Stimulated activated CD8-positive, alpha-beta memory T cell treated with anti-CD3 and anti-CD28 coated beads, Interleukin-12 subunit alpha, Interleukin-12 subunit beta, amount 100 ng/mL, for 1 hour (primary cell): ENCODE results near the gene RBM20.

Experiments
- DNase-seq: peaks from one replicate; pipeline ENCODE4 v3.0.0-alpha.2; 2020; ENCODE audit warnings: low read depth

RBM20 gene

GRCh38 chr10:110788620-110789385 is 144.7 kb downstream of the RBM20 start:
- no peak for DNase-seq

DNA sequence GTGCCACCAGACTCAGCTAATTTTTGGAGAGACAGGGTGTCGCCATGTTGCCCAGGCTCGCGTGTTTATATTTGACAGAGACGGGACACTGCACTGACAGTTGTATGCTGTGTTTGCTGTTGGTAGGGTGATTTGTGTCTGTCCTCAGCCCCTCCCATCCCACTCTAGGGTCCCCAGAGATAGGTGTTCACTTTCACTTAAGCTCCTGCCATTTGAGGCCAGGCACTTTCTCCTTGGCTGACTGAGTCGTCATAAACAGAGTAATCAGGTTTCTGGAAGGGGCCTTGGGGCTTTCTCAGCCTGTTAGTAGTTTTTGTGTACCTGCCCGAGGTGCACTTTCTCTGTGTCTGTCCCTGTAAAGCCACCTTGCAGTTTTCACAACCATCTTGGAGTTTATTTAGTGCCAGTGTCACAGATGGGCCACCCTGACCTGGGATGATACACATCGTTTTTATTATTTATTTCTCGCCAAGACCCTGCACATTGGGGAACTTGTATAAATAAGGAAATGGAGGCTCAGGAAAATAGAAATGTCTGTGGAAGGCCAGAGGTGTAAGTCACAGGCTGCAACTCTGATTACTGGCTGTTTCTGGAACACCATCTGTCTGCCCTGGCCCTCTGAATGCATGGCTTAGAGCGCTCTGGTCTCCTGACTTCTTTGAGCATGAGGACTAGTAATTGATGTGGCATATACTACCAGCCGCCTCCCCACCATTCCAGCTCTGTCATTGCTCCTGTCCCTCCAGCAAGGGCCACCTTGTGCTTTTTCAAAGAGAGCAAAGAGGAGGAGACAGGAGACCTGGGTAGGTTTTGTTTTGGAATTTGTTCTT is 145.7 kb downstream of the RBM20 start:
- no peak for DNase-seq

DNA sequence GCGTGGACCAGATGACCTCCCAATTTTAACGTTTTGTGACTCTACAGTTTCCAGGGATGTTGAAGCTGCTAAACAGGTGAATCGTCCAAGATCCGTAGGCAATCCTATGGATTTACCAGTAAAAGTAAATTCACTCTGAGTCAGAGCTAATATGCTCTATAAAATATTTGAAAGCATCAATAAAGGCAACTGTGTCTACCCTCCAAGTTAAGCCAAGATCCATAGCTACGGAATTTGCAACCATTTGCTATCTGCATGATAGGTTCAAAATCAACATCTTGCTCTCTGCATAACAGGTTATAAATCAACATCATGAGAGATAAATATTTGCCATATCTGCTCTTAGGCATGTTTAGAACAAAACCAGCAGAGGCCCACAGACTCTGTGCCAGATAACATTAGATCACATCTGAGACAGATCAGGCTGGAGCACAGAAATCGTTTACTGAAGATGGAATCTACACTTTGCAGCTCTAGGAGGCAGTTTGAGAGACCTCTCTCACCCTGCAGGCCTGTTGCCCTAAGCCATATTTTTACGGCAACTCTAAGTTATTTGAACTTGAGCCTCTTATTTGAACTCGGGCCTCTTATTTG is 146.9 kb downstream of the RBM20 start:
- no peak for DNase-seq

GRCh38 chr10:110791541-110792073 is 147.5 kb downstream of the RBM20 start:
- DNase-seq: no peak

GRCh38 chr10:110792476-110793125 is 148.5 kb downstream of the RBM20 start:
- DNase-seq: no peak

DNA sequence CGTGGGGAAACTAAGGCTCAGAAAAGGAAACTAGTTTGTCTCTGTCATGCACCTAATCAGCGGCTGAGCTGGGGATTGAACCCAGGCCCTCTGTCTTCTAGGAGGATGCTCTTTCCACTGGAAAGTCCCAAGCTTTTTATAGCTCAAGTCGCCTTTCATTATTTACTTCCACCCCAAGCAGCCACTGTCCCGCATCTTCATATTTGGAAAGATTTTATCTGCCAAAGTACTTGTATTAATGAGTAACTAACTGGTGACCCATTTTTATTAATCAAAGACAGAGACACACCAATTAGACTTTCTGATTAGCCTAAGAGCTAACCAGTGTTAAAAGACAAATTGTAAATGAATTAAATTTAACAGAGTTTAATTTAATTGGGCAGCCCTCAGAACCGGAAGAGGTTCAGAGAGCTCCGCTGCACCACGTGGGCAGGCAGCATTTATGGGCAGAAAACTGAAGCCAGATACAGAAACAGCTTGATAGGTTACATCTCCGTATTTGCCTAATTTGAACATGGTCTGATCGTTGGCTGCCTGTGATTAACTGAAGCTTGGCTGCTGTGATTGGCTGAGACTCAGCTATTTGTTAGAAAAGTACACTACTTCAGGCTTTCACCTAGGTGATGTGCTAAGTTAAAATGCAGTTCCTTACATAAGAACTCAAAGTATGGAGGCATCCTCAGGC is 149.1 kb downstream of the RBM20 start:
- DNase-seq: no peak

DNA sequence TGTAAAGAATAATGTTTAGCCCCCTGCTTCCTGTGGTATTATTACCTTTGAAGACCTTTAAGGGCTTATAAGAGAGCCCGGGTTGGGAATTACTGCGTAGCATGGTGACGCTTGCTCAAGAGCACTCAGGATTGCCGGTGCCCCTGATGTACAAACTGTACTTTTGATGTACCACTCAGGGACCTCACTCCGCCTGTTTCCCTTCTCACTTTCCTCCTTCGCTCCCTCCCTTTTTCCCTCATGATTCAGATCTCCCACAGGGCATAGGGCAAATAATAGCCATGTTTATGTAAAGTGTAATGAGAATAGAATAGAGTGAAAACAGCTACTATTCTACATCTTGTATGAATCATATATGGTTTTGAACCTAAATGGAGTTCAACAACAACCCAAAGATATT is 149.8 kb downstream of the RBM20 start:
- DNase-seq: no peak

DNA sequence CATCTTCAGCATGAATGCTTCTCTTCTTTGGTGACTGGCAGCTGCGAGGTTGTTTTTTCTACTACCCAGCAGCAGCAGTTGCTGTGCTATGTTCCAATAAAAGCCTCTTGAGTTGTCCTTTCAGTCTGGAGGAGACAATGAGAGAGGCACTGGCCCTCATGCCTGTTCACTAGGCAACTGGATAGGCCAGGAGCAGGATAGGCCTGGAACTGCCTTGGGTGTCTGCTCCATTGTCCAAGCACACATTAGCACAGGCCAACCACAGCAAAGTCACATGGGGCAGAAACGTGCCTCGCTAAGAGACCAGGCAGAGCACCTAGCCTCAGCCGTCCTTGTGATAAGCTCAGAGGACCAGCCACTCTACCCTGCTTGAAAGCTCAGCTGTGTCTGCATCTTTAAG is 150.7 kb downstream of the RBM20 start:
- no peak for DNase-seq

DNA sequence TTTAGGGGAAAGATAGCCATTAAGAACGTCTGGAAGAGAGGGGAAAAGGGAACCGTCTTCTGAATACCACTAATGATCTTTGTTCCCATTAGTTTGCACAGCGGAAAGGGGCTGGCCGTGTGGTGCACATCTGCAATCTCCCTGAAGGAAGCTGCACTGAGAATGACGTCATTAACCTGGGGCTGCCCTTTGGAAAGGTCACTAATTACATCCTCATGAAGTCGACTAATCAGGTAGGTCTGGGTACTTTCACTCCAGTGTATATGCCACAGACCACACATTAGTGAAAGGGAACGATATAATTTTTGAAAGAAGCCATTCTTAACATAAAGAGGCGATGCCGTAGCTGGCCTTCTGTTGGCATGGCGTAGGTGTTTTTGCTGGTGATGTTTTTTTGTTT is 153.3 kb downstream of the RBM20 start:
- no peak for DNase-seq

GRCh38 chr10:110798340-110798739 is 154.2 kb downstream of the RBM20 start:
- DNase-seq: no peak

DNA sequence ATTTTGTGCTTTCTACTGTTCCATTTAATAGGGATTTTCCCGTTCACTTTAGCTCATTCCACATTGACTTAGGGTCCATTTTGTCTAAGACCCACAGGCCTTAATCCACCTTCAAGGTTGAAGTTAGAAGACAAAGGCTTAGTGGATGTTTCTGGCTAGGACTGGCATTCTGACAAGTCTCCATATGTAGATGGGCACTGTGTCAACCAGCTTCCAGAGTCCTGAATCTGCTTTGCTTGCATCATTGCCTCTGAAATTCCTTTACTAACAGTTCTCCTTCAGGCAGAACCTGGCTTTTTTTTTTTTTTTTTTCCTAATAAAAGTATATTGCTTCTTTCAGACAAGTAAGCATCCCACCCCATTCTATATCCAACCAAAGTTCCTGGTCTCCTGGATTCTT is 158.0 kb downstream of the RBM20 start:
- DNase-seq: no peak

DNA sequence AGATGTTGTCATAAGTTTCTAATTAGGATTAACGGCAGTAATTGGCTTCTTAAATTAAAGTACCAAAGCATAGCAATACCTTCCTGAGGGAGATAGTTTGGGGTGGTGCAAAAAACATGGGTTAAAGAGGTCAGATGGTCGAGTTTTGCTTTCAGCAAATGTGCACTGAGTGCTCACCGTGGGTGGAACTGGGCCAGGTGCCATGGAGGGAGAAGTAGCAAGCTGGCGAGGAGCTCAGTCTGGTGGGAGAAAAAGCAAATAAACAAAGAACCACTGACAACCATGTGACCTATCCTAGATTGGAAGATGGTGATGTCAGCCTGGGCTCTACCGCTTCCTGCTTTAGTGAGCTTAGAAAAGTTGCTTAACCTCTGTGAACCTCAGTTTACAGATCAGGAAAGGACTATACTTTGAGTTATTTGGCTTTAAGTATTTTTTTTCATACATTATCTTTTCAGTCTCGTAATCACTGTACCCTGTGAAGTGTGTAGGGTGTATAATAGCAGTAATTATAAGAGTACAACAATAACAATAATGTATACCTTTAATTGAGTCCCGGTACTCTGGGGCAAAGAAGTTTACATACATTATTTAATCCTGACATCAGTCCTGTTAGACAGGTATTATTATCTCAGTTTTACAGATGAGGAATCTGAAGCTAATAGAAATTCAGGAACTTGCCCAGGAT is 158.6 kb downstream of the RBM20 start:
- DNase-seq: peak; percentile 5

DNA sequence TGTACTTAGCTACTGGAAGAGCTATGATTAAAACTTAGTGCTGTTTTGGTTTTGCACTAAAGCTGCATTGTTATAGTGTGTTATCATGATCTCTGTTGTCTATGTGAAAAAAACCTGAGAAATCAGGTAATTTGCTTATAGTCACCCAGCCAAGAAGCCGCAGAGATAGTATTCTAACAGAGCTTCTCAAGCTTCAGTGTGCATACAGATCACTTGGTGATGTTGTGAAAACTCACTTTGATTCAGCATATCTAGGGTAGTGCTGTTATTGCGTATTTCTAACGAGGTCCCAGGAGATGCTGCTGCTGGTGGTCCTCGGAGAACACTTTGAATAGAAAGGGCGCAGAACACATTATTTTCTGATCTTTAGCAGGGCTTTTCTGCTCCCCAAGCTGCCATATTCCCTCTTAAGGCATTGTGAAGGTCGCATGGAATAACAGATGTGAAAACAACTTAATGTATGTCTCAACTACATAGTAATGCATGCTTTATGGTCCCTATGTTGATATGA is 159.2 kb downstream of the RBM20 start:
- no peak for DNase-seq

- DNase-seq: peak; percentile 9
Measured at GRCh38 chr10:110803830-110804338, 159.7 kb downstream of the RBM20 start.

GRCh38 chr10:110804376-110804775 is 160.2 kb downstream of the RBM20 start:
- no peak for DNase-seq

DNA sequence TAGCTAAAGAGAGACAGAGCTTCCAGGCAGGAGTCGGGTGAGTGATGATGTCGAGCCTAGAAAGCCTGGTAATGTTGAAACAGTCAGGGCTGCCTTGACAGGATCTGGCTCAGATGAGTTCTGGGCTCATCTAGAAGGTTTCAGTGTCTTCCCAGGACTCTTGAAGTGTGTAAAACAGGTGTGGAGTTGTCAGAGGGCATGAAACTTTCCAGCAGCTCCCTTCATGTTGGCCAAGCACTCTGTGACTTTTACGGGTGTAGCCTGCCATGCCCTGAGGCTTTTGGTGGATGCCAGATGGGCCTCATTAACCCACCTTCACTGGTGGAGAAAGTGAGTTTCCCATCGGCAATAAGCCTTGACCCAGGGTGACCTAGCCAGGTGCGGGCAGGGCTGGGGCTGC is 161.2 kb downstream of the RBM20 start:
- DNase-seq: no peak

DNA sequence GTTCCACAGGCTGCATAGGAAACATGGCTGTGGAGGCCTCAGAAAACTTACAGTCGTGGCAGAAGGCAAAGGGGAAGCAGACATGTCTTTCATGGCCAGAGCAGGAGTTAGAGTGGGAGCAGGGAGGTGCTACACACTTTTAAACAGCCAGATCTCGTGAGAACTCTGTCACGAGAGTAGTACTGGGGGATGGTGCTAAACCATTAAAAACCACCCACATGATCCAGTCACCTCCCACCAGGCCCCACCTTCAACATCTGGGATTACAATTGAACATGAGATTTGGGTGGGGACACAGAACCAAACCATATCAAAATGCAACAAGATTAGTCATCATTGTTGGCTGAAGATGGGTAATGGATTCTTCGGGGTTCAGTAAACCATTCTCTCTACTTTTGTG is 162.2 kb downstream of the RBM20 start:
- no peak for DNase-seq

- no peak for DNase-seq
Measured at GRCh38 chr10:110808123-110808522, 164.0 kb downstream of the RBM20 start.

GRCh38 chr10:110808615-110809014 is 164.5 kb downstream of the RBM20 start:
- no peak for DNase-seq

- no peak for DNase-seq
Measured at GRCh38 chr10:110810625-110811024, 166.5 kb downstream of the RBM20 start.
